K562 (cell line): ENCODE measurements around the gene ATP7B. TPM values are rescaled to one million over a fixed set of nuclear protein-coding genes. Genes with fewer than 3 reads are reported as not detected.
A peak's percentile ranks its signal among the peaks of the same experiment; 100 is the strongest.

Experiments used
- AFF1 ChIP-seq, 2 experiments: fragments of 450-650 bp; IDR thresholded peaks; 2 replicates each; pipeline ENCODE4 v1.6.1; 2018; ENCODE audit warnings: mild to moderate bottlenecking in 2 of 2, low read depth in 1 of 2; ENCODE audit not compliant: partially characterized antibody in 2 of 2
- FIP1L1 ChIP-seq: fragments of 200-400 bp; formaldehyde crosslinking; IDR thresholded peaks from 2 replicates; pipeline ENCODE4 v1.6.1; 2018; ENCODE audit warnings: mild to moderate bottlenecking, low read depth, low read length; ENCODE audit not compliant: poor library complexity, severe bottlenecking
- MGA ChIP-seq: fragments of 450-650 bp; IDR thresholded peaks from 2 replicates; pipeline ENCODE4 v1.6.1; 2016; ENCODE audit warnings: mild to moderate bottlenecking, moderate library complexity
- MTA1 ChIP-seq: fragments of 450-650 bp; IDR thresholded peaks from 2 replicates; pipeline ENCODE4 v1.6.1; 2017; ENCODE audit warnings: borderline replicate concordance
- POLR2AphosphoS5 ChIP-seq: IDR thresholded peaks from 2 replicates; pipeline ENCODE4 v1.6.1; 2011; ENCODE audit warnings: mild to moderate bottlenecking, low read depth, low read length, moderate library complexity; ENCODE audit not compliant: control insufficient read depth, insufficient read depth
- RFX7 ChIP-seq: fragments of 250-450 bp; sonication (Bioruptor Pico); IDR thresholded peaks from 2 replicates; pipeline ENCODE4 v1.5.1; 2021; ENCODE audit warnings: mild to moderate bottlenecking
- ZKSCAN1 ChIP-seq: fragments of 150-350 bp; IDR thresholded peaks from 2 replicates; pipeline ENCODE4 v1.6.1; 2016; ENCODE audit warnings: low read depth, low read length
- polyA plus RNA-seq, 8 experiments: library from polyadenylated mRNA; depleted of rRNA in 4 of 8; stranded (reverse) in 5 of 8; unstranded in 3 of 8; fragments of >200 nt; fragmentation: Nextera tagmentation in 2 of 8; fragmentation: Illumina TruSeq in 1 of 8; extraction: Ambion mirVana in 2 of 8; extraction: Trizol in 1 of 8; gene quantifications; 2 replicates each; pipeline versions ENCODE4 v1.2.1 to v1.2.3, GENCODE V29; 2011 to 2014; ENCODE audit warnings: inconsistent platforms in 1 of 8, missing spikeins in 1 of 8
- total RNA-seq, 7 experiments: library from RNA; depleted of rRNA in 6 of 7; stranded (reverse); fragments of >200 nt in 6 of 7; fragmentation: Illumina TruSeq in 2 of 7; extraction: Trizol in 2 of 7; gene quantifications; 2 replicates each; pipeline versions ENCODE4 v1.2.1 to v1.2.3, GENCODE V29; 2011 to 2021; ENCODE audit warnings: low replicate concordance in 1 of 7

The ATP7B gene
- total and polyA plus RNA-seq, 9 of the 15 experiments (the other 6 are each of a cell fraction or from before 2014, with no cell fraction given), result 1.1 to 20.4 (median 8.5) TPM

- peak; percentile 20; the same call in 1 of the 2 replicates for TF ChIP-seq MGA
- TF ChIP-seq ZKSCAN1, result no peak
- no peak for TF ChIP-seq POLR2AphosphoS5
- no peak for TF ChIP-seq MTA1
- no peak for TF ChIP-seq FIP1L1
- TF ChIP-seq AFF1 (IDR thresholded peaks at IDR 0.05; ENCODE audit: low read depth in 1 of 2, partially characterized antibody in 2 of 2), result no peak
- TF ChIP-seq RFX7, result no peak
Observed at GRCh38 chr13:52010890-52011631, at the start of gene ATP7B (continued).
